ENCODE results near the gene SLC30A4.

GRCh38 chr15:45539680-45540079 is 17.1 kb upstream of the SLC30A4 start:
- TF ChIP-seq EZH2 (IDR thresholded peaks at IDR 0.05; ENCODE audit: low read length, unreplicated experiment) = no peak
- no peak for TF ChIP-seq CTCF (conservative IDR thresholded peaks at IDR 0.05; ENCODE audit: low read depth, low read length)
- no peak for TF ChIP-seq EZH2phosphoT487 (IDR thresholded peaks at IDR 0.05; ENCODE audit: borderline replicate concordance, low read length)
